ENCODE measurements around the gene C16orf74.

The C16orf74 gene

DNA sequence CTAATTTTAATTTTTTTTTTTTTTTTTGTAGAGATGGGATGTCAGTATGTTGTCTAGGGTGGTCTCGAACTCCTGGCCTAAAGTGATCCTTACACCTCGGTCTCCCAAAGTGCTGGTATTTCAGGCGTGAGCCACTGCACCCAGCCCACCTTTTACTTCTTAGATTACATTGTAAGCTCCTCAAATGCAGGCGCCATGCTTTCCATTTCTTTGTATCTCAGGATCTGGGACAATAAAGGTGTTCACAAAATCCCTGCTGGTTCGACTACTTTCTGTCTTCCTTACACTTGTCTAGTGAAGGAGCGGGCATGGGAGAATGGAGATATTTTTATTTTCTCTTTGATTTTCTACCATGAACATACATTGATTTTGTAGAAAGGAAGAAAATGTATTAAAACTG, 23.2 kb upstream of the C16orf74 start:
- no peak for DNase-seq

GRCh38 chr16:85773044-85773443, 22.1 kb upstream of the C16orf74 start:
- no peak for DNase-seq

DNA sequence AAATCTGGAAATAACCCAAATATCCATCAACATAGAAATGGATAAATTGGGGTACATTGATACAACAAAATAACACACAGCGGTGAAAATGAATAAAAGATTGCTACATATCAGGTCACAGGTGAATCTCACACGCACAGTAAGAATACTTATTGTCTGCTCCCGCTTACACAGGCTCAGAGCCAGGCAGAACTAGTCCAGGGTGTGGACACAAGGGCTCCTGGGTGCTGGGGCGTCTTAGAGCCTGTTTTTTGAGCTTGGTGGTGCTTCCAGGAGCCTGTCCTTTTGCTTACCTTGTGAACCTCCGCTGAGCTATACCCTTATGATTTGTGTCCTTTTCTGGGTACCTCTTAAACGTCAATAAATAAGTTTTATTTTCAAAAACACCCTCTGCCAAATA, 19.8 kb upstream of the C16orf74 start:
- no peak for DNase-seq

GRCh38 chr16:85768199-85768598, 17.3 kb upstream of the C16orf74 start:
- no peak for DNase-seq

DNA sequence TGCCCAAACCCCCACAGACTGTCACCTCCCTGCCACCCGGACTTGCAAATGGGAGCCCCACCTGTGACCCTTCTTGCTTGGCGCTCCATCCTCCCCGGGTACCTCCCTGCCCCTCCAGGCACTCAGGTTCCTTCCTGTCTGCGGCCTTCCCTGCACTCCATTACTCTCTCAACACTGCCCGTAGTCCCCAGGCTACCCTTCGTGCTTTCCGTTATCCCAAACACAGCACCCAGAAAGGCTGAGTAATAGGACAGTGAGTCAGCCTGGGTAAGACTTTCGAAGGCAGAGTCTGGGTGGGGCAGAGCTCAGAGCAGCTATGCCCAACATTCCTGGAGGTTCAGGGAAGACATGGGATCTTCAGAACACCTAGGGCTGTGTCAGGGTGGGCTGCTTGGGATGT, 16.6 kb upstream of the C16orf74 start:
- no peak for DNase-seq

- no peak for DNase-seq
Observed at GRCh38 chr16:85765767-85766166, 14.9 kb upstream of the C16orf74 start.

DNA sequence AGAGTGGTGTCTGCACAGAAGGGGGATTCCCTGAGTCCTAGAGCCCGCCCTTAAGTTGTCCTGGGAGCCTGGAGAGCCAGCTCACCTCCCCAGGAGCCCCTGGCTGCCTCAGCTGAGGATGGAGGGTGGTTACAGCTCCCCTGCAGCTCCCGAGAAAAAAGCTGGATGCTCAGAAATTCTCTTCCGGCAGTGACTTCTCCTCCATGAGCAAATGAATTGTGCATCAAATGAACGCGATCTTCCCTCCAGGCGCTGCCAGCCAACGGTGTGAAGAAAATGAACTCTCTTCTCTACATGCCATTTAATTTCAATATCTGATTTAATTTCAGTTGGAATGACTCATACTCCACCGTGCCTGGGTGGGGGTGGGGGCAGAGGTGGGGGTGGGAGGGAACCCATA, 14.3 kb upstream of the C16orf74 start:
- no peak for DNase-seq

DNA sequence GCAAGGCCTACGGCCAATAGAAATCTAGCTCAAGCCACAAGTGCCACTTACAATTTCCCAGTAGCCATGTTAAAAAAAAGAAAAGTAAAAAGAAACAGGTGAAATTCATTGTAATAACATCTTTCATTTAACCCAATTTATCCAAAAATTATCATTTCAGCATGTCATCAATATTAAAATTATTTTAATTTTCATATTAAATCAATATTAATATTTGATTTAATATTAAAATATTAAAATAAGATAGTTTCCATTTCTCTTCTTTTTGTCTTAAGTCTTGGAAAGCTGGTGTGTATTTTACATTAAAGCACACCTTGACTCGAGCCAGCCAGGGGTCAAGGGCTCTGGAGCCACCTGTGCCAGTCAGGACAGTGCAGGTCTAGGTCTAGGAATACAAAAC, 12.7 kb upstream of the C16orf74 start:
- DNase-seq, result no peak

- DNase-seq, result no peak
Observed at GRCh38 chr16:85762970-85763369, 12.1 kb upstream of the C16orf74 start.

DNA sequence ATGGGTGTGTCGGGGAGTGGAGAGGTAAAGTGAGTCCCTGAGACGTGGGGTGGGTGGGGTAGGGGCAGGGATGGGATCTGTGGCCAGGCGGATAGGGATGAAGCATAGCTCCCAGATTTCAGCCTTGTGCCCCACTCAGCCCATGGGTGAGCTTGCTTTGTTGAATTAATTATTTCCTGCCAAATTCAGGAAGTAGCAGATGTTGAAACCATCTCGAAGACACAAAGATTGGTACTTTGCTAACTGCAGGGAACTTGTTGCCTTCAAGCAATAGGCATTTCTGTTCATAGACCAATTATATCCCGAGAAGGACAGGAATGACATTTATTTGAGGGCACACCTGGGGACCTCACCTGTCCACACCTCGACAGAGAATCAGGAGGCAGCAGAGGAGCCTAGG, 11.0 kb upstream of the C16orf74 start:
- no peak for DNase-seq

DNA sequence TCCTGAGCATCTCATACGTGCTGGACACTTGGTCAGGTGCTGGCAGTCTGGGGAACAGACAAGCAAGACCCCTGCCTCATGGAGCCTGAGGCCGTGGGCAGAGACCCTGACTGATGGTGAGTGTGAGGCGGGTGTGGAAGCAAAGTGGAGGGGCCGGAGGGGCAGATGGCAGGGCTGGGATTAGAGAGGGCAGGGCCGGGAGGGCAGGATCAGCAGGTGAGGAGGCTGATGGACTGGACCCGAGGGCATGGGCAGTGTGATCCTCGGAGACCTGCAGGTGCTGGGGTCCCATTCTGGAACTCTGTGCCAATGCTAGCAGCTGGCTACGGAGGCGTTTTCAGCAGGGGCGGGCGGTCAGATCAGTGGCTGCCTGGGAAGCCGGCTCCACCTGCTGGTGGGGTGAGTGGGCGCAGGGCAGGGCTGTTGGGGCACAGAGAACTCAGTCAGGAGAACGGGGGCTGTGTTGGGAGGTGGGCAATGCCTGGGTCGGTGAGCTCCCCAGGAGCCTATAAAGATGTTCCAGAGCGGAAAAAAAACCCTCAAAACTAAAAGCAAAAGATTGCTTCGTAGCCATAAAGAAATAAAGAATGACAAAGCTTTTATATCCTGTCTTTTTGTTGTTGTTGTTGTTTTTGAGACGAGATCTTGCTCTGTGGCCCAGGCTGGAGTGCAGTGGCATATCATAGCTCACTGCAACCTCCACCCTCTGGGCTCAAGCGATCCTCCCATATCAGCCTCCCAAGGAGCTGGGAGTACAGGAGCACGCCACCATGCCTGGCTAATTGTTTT, 8.9 kb upstream of the C16orf74 start:
- peak; percentile 23 for DNase-seq

- DNase-seq, result no peak
Observed at GRCh38 chr16:85759136-85759535, 8.2 kb upstream of the C16orf74 start.

GRCh38 chr16:85757341-85757822, 6.5 kb upstream of the C16orf74 start:
- DNase-seq, result no peak

- DNase-seq, result no peak
Observed at GRCh38 chr16:85755929-85756768, 5.3 kb upstream of the C16orf74 start.

- DNase-seq, result no peak
Observed at GRCh38 chr16:85754413-85754812, 3.5 kb upstream of the C16orf74 start.

- no peak for DNase-seq
Observed at GRCh38 chr16:85753976-85754375, 3.1 kb upstream of the C16orf74 start.

DNA sequence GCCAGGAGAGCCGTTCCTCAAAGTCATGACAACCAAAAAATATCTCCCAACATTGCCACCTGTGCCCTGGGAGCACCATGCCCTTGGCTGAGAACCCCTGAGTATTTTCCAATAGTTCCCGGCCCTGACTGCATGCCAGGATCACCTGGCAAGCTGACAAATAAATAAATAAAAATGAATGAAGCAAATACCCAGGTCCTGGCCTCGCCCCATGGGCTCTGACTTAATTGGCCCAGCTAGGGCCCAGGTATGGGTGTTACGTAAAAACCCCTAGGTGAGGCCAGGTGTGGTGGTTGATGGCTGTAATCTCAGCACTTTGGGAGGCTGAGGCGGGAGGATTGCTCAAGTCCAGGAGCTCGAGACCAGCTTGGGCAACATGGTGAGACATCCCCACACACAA, 2.7 kb upstream of the C16orf74 start:
- DNase-seq, result no peak

- no peak for DNase-seq
Observed at GRCh38 chr16:85752511-85753420, 1.9 kb upstream of the C16orf74 start.

DNA sequence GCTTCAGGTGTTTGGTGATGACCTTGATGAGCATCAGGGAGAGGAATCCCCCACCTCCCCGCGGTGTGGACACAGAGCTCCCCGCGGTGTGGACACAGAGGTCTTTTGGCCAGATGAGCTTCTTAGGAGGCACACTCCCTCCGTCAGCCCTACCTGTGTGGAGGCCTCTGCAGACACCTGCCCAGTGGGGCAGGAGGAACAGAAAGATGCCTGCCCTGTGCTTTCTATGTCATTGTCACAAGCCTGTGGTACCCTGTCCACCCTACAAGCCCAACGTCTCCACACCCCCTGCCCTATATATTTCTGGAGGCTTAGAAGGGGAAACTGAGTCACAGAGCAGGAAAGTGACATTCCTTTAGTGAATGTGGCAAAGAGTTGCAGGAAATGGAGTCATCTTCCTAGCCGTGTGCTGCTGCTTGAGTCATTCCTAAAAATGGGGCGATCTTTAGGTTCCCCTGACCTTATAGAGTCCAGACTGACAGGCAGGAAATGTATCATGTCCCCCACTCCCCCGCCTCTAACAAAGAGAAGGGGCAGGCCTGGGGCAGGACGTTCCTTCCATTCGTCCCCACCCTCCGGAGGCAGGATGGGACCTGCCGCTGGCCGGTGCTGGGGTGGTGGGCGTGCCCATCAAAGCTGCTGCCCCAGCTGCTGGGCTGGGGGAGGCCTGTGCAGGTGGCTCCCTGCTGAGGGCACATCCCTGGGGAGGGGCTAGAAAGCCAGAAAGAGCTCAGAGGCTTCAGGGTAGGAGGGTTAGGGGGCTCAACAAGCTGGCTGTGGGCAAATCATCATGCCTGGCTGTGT, 1.0 kb upstream of the C16orf74 start:
- DNase-seq, result no peak

DNA sequence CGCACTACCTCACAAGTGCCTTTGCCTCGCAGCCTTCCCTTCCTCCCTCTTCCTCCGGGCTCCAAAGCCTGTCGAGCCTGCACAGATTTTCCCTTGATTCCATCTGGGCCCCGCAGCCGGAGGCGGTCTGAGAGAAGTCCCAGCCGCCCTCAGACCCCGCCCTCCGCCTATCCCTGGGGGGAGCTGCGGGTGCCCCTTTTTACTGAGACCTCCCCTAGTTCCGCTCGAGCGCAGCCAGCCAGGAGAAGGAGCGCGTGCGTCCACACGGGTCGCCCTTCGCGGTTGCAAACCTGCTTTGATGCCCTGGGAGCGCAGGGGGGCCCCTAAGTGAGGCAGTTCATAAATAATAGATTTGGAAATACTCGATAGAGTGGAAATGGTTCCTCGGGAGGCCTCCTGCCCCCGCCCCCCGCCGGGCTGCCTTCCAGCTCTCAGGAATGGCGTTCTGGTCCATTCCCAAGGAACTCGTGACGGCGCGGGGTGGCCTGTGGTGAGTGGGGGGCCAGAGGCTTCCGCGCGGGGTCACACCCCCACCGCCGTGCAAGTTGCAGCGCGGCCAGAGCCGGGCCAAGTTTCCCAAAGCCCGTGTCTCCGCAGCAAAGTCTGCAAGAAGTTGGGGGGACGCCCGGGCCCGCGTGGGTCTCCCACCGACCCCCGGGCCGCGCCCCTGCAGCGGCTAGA, 610 bp downstream of the C16orf74 start:
- DNase-seq, result peak; percentile 28

DNA sequence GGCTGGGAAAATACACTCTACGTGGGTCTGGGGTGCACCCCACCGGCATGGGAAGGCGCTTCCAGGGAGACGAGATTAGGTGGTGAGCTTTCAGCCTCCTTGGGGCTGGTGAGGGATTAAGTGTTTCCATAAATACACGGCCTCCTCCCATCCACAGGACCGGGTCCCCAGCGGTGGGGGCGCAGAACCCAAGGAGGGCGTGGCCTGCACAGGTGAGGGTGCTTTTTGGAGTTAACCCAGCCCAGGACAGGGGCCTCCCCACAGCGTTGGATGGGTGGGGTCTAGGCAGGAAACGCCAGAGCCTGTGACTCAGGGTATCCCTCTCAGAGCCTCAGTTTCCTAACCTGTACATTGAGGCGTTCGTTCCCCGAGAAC, 1.1 kb downstream of the C16orf74 start:
- DNase-seq, result no peak
